Effector CD4-positive, alpha-beta T cell (primary cell): ENCODE results near the gene MCF2L2.

Experiments
- DNase-seq: peaks from one replicate; pipeline ENCODE4 v3.0.0-alpha.2; 2020

The MCF2L2 gene

DNA sequence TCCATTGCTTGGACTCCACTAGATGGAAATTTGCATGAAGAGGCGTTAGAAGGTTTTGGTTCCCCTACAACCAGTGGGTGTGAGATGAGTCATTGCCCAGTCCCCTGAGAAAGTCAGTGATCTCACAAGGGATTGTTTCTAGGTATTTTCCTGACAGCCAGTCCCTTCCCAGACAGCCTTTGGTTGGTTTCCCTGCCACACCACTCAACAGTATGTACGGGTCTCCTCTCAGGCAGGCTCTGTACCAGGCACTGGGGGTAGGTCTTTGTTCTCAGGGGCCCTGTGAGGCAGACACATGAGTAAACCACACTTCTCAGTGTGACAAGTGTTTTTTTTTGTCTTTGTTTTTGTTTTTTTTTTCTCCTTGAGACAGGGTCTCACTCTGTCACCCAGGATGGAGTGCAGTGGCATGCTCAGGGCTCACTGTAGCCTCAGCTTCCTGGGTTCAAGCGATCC lies 269.8 kb downstream of the MCF2L2 start:
- DNase-seq: no peak

DNA sequence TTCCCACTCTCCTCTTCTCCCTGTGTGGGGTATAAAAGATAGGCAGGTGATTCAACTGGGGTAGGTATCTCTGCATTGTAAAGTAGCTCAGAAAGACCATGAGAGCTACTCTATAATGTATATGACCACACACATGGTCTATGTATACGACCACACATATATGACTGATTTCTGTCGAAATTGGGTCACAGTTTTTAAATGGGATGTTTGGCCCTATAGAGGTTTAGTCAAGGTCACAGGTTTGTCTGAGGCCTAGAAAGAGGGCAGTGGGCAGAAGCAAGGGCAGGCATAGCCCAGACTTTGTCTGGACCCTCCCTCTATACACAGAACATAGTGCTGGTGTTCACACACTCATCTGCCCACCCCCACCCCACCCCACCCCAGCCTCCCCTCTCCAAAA lies 270.3 kb downstream of the MCF2L2 start:
- DNase-seq: no peak

DNA sequence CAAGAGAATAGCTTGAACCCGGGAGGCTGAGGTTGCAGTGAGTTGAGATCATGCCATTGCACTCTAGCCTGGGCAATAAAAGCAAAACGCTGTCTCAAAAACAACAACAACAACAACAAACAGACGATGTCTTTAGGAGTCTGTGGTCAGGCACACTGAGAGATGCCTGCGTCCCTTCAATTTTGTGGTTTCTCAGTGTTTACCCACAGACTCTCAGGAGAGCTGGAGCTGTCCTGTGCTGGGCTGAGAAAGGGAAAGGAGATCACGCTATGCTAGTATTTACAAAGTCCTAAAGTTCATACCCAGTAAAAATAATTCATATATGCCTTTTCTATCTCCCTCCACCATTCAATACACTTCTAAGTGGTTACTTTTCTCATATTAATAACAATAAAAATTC lies 272.2 kb downstream of the MCF2L2 start:
- no peak for DNase-seq

DNA sequence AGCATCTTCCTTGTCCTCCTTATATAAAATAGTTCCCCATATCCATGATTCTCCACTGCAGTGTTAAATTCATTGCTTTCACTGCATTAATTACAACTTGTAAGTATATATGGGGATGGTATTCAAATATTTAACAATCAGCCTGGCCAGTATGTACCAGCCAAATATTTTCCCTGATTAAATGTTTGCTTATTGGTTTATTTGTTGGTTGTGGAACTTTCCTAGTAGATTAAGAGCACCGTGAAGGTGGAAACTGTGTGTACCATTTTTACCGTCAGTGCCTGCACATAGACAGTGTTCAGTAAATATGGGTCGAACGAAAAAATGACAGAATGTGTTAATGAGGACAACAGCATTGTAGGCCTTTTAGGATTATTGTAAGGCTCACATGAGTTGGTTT lies 272.9 kb downstream of the MCF2L2 start:
- DNase-seq: no peak

DNA sequence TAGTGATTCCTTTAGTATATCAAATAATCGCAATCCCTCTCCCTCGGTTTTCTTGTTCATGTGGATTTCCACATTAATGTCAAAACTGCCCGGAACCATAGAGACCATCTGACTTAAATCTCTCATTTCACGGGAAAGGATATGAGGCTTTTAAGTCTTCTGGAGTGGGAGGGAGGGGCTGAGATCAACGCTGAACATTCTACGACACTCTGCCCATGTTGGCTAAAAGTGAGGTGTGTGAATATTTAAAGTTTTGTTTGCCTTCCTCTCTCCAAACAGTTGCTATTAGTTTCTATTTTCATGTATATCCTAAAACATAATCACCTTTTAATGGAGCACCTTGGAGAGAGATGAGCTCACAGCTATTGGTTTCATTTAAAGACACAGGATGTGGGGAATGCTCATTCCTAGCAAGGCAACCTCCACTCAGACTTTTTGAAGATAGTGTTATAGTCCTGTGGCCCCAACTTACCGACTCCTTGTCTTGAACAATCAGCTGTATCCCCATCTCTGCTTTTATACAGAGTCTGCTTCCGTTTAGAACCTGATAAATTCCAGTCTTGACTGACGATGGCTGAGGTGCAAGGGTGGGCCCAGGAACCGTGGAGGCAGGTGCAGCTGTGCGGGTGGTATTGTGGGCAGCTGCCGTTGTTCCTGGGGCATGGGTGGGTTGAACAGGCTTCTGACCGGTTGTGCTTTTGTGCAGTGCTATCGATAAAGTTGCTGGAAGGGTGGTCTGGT lies 275.0 kb downstream of the MCF2L2 start:
- no peak for DNase-seq

DNA sequence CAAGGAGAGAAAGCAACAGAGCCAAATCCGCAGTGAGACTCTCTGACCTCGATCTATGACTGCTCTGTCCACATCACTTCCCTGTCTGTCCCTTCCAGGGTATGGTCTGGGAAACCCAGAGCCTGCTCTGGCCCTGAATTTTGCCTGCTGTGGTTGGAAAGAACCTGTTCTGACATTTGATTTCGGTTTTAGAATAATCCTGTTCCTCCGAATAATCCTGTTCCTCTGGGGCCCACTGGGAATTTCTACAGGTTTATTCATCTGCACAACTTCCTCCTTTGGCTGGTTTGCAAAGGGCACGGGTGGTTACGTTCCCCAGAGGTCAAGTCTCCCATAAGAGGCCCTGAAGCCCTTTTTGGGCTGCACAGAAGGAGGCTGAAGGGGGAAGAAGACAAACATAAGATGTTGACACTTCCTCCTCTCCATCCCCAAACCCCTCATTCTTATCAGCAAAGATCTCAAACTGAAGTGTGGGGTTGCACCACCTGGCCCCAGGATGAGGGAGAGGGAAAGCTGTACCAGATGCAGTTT lies 276.5 kb downstream of the MCF2L2 start:
- DNase-seq: no peak

DNA sequence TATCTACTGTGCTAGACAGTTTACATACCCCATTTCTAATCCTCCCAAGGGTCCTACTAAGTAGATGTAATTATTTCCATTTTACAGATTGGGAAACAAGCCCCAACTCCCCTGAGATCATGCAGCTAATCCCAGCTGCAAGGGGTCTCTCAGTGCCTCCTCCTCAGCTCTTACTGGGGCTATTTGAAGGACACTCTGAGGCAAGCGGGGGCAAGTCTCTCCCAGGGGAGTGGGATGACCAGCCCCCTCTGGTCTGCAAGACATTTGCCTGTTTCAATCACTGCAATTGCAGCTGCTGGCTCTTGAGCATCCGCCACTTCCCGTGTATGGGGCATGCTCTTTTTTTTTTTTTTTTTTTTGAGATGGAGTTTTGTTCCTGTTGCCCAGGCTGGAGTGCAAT lies 277.3 kb downstream of the MCF2L2 start:
- no peak for DNase-seq

DNA sequence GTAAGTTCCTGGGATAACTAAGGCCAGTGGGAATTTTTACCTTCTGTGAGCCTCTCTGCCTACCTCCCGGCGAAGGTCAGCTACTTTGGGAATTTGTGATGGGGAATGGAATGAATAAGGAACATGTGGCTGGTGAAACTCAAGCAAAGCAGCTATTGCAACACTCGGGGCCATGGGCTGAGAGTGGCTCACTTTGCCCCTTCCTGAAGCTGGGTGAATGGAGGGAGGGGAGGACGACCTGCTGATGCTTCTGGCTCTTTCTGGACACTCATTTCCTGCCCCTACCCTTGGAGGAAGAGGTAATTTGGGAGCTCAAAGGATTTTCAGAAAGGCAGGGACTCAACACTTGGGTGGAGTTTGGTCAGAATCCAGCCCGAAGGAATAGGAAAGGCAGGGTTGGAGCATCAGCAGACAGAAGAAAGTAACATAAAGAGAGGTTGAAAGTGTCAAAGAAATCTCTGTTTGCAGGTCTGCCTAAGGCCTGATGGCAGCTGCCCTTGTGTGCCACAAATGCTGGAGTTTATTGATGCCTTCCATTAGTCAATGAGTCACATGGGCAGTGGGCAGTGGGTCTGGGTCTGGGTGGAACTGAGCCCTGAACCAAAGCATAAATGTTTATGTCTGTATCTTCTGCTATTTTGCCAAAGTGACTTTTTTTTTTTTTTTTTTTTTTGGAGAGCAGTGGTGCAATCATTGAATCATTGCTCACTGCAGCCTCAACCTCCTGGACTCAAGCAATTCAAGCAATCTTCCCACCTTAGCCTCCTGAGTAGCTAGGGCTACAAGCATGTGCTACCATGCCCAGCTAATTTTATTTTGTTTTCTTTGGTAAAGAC lies 278.3 kb downstream of the MCF2L2 start:
- no peak for DNase-seq

DNA sequence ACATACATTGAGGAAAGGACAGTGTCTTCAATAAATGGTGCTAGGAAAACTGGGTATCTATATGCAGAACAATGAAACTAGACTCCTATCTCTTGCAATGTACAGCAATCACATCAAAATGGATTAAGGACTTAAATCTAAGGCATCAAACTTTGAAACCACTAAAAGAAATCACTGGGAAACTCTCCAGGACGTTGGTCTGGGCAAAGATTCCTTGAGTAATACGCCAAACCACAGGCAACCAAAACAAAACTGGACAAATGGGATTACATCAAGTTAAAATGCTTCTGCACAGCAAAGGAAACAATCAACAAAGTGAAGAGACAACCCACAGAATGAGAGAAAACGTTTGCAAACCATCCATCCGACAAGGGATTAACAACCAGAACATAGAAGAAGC lies 280.4 kb downstream of the MCF2L2 start:
- no peak for DNase-seq

DNA sequence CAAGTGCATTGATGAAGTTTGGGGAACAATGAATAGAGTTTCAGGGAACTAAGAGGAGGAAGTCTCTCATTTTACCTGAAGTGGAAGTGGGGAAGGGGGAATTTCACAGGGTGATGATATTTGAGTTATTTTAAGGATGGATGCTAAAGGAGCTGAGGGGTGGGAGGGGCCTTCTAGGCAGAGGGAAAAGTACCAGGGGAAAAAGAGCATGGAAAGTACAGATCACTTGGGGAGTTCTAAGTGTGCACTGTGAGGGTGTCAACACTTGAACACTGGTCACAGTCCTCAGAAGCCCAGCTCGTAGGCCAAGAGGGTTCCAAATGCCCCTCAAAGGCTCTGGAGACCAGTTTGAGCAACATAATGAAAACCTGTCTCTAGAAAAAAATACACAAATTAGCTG lies 284.1 kb downstream of the MCF2L2 start:
- DNase-seq: no peak

DNA sequence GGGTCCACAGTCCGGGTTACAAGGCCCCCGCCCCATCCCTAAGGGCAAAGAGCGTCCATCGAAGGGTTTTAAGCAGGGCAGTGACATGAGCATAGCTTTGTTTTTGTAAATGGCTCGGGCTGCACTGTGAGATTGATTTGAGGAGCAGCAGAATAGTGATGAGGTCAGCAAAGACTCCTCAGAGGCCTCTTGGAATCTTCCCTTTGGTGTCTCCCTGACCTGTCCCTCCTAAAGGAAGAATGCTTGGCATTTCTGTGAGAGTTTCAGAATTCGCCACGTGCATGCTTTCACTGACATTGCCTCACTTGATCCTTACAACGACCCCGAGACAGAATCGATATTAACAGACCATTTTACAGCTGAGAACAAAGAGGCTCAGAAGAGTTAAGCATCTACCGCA lies 286.2 kb downstream of the MCF2L2 start:
- DNase-seq: no peak

DNA sequence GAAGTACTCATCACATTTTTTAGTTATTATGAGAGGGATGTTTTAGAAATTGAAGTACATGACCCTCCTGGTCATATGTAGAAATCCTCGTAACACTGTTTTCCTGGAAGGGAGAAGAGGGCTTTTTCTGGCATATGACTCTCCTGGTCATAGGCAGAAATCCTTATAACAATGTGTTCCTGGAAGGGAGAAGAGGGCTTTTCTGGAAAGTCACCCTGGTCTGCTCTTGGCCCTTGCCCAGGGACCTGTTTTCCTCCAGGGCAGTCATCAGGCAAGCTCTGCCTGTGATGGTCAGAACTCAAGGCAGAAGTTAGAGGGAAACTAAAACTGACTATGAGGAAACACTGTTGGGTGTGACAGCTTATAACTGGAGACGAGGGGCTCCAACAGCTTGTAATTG lies 293.6 kb downstream of the MCF2L2 start:
- no peak for DNase-seq

DNA sequence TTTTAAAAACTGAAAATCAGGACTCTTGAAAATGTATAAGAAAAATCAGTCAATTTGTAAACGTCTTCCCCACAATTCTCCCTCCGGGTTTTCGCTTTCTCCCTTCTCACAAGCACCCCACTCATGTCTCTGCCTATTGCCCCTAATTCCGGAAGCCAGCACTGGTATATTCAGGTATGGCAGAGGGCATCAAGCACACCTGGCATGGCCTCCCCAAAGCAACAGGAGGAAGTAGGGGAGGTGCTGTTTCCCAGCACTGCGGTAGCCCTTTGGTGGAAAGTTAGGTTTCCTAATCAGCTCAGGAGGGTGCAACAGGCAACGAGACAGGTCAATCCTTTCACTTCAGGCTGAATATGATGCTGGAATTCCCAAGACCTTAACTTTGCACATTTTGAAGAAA lies 296.0 kb downstream of the MCF2L2 start:
- DNase-seq: no peak

DNA sequence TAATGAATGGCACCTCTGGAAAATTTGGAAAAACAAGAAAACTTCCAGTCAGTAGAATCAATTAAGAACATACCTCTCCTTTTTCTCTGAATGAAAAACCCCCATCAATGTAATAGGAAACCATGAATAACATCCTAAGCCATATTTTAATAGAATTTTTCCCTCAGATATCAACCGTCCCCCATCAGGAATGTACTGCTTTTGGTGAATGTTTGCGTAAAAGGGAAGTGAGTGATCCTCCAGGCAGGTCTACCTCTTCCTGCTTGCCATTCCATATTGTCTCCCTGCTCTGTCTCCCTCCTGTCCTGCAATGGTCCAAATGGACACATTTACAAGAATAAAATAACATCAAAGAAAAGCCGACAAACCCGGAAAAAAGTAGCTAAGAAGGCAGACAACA lies 296.7 kb downstream of the MCF2L2 start:
- DNase-seq: no peak

DNA sequence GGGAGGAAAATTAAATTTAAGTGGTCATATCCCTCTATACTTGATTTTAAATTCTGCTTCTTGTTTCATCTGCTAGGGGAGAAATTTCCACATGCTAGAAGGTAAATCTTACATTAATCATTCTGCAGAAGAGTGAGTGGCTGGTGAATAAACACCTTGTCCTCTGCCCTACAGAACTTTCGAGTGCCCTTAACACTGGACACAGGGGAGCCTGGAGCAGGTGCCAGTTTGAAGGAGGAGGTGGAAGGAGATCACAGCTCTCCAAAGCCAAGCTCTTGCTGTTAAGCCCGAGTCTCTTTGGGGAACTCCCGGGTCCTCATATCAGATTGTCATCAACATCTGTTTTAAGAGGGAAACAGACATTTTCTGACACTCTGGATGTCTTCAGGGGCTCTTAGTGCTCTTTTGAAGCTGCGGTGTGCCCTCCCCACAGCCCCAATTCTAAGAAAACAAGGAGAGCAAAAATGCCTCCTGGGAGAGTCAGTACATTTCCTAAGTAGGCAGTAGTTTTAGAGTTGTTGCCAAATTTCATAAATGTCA lies 297.2 kb downstream of the MCF2L2 start:
- no peak for DNase-seq

DNA sequence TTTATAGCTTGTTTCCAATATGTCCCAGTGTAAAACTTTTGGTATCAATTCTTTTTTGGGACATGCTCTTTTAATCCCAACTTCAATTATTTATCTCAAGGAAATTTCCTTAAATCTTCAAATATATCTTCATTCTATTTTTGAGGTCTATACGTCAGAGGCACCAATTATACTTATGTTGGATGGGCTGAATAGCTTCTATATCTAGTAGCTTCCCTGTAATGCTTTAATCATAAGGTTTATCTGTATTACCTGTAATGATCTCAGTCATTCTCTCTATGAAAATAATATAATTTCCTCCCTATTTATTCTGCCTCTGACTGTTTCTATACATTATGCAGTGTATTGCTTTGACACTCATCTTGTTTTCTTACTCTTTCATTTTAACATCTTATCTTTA lies 299.2 kb downstream of the MCF2L2 start:
- DNase-seq: no peak

DNA sequence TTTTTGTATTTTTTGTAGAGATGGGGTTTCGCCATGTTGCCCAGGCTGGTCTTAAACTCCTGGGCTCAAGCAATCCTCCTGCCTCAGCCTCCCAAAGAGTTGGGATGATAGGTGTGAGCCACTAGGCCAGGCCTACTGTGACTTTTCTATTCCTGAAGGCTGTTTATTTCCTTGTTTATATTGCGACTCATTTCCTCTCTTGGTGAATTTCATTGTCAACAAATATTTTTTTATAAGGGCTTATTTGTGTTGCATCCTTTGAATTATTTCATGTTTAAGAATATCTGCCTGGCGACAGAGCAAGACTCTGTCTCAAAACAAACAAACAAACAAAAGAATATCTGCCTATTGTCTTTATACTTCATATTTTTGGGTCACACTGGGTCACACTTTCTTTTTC lies 299.7 kb downstream of the MCF2L2 start:
- no peak for DNase-seq
